Measurements from ENCODE around the gene UBN1.

UBN1 gene

GRCh38 chr16:4931381-4931780, 84.1 kb downstream of the UBN1 start:
- DNase-seq (ENCODE audit: low spot score): no peak

All from CD4-positive, alpha-beta T cell treated with Interleukin-15 for 4 hours (primary cell).